HG02571 (cell line): ENCODE results near the gene PPOX.
A peak's percentile ranks its signal among the peaks of the same experiment; 100 is the strongest.

Experiments used
- ATAC-seq: cut with Tn5 transposase; IDR thresholded peaks from one replicate; pipeline ENCODE4 v1.9.1; 2021; ENCODE audit warnings: mild to moderate bottlenecking, moderate library complexity; ENCODE audit not compliant: unreplicated experiment

PPOX gene

GRCh38 chr1:161196521-161197451, 30.6 kb downstream of the PPOX start:
- ATAC-seq: no peak

- no peak for ATAC-seq
Measured at GRCh38 chr1:161197560-161198193, 31.5 kb downstream of the PPOX start.

GRCh38 chr1:161198194-161198896, 32.1 kb downstream of the PPOX start:
- no peak for ATAC-seq

- no peak for ATAC-seq
Measured at GRCh38 chr1:161198897-161199431, 32.7 kb downstream of the PPOX start, which contains the start of gene ADAMTS4. Gene ADAMTS4, minus strand, starts transcription at chr1:161199054. Its CDS starts 427 bp downstream, at chr1:161198627.

GRCh38 chr1:161199506-161200139, 33.4 kb downstream of the PPOX start:
- no peak for ATAC-seq

- no peak for ATAC-seq
Measured at GRCh38 chr1:161200421-161200991, 34.3 kb downstream of the PPOX start.

- ATAC-seq: no peak
Measured at GRCh38 chr1:161200992-161201835, 35.0 kb downstream of the PPOX start.

- ATAC-seq: peak; percentile 96
Measured at GRCh38 chr1:161201836-161202712, 35.8 kb downstream of the PPOX start, which contains the start of gene NDUFS2. Gene NDUFS2, plus strand, starts transcription at chr1:161202367. Its CDS starts 19 bp downstream, at chr1:161202386.

- no peak for ATAC-seq
Measured at GRCh38 chr1:161206411-161207140, 40.4 kb downstream of the PPOX start.

GRCh38 chr1:161207173-161207572, 40.9 kb downstream of the PPOX start:
- ATAC-seq: no peak

- no peak for ATAC-seq
Measured at GRCh38 chr1:161209790-161210409, 43.7 kb downstream of the PPOX start.

GRCh38 chr1:161214369-161214768, 48.1 kb downstream of the PPOX start:
- no peak for ATAC-seq

- ATAC-seq: no peak
Measured at GRCh38 chr1:161215076-161215475, 48.9 kb downstream of the PPOX start, which contains the start of gene FCER1G. Gene FCER1G, plus strand, starts transcription at chr1:161215295. Its CDS starts 27 bp downstream, at chr1:161215322.

- peak; percentile 61 for ATAC-seq
Measured at GRCh38 chr1:161216945-161217712, 50.9 kb downstream of the PPOX start.

GRCh38 chr1:161217831-161218230, 51.6 kb downstream of the PPOX start:
- no peak for ATAC-seq
